H9 (cell line): ENCODE measurements around the gene LHFPL6. TPM values are rescaled to one million over a fixed set of nuclear protein-coding genes. Genes with fewer than 3 reads are reported as not detected.

Experiments used
- DNase-seq: peaks from one replicate; pipeline ENCODE4 v3.0.0-alpha.2; 2017
- H2AFZ ChIP-seq: one replicate; pipeline ENCODE4 v1.6.1; 2013; ENCODE audit warnings: mild to moderate bottlenecking, low read length, control low read depth, moderate library complexity
- H2AK5ac ChIP-seq: 2 replicates; pipeline ENCODE4 v1.6.1; 2013; ENCODE audit warnings: low read length, control low read depth, mixed read lengths; ENCODE audit not compliant: insufficient read length
- H2BK120ac ChIP-seq: one replicate; pipeline ENCODE4 v1.6.1; 2013; ENCODE audit warnings: low read depth, mild to moderate bottlenecking, low read length, control low read depth, inconsistent platforms; ENCODE audit not compliant: poor library complexity, severe bottlenecking
- H2BK12ac ChIP-seq: 2 replicates; pipeline ENCODE4 v1.6.1; 2013; ENCODE audit warnings: low read length, control low read depth, mixed read lengths, low read depth; ENCODE audit not compliant: insufficient read length
- H2BK15ac ChIP-seq: 2 replicates; pipeline ENCODE4 v1.6.1; 2013; ENCODE audit warnings: low read depth, low read length, control low read depth
- H2BK20ac ChIP-seq: one replicate; pipeline ENCODE4 v1.6.1; 2013; ENCODE audit warnings: low read depth, mild to moderate bottlenecking, low read length, control low read depth, inconsistent platforms; ENCODE audit not compliant: poor library complexity, severe bottlenecking
- H2BK5ac ChIP-seq: 2 replicates; pipeline ENCODE4 v1.6.1; 2013; ENCODE audit warnings: low read length, control low read depth, mixed read lengths; ENCODE audit not compliant: insufficient read length
- H3K14ac ChIP-seq: 2 replicates; pipeline ENCODE4 v1.6.1; 2013; ENCODE audit warnings: low read length, control low read depth; ENCODE audit not compliant: insufficient read depth
- H3K18ac ChIP-seq: 2 replicates; pipeline ENCODE4 v1.6.1; 2013; ENCODE audit warnings: low read depth, mild to moderate bottlenecking, mixed read lengths, low read length, control low read depth; ENCODE audit not compliant: insufficient read length
- H3K23ac ChIP-seq: 2 replicates; pipeline ENCODE4 v1.6.1; 2013; ENCODE audit warnings: low read length, control low read depth, mixed read lengths, low read depth; ENCODE audit not compliant: insufficient read length
- H3K23me2 ChIP-seq: 2 replicates; pipeline ENCODE4 v1.6.1; 2013; ENCODE audit warnings: low read depth, mild to moderate bottlenecking, mixed read lengths, low read length, control low read depth; ENCODE audit not compliant: insufficient read length, poor library complexity, severe bottlenecking
- H3K27ac ChIP-seq: 2 replicates; pipeline ENCODE4 v1.5.1; 2013; ENCODE audit warnings: low read length, control low read depth, mixed read lengths, low read depth; ENCODE audit not compliant: insufficient read length
- H3K27me3 ChIP-seq: 2 replicates; pipeline ENCODE4 v1.6.1; 2013; ENCODE audit warnings: low read length, control low read depth, inconsistent platforms; ENCODE audit not compliant: insufficient read depth
- H3K4ac ChIP-seq: 2 replicates; pipeline ENCODE4 v1.6.1; 2013; ENCODE audit warnings: low read depth, mild to moderate bottlenecking, control low read depth, inconsistent platforms, low read length, moderate library complexity
- H3K4me1 ChIP-seq: 2 replicates; pipeline ENCODE4 v1.6.1; 2013; ENCODE audit warnings: low read length, control low read depth, inconsistent platforms; ENCODE audit not compliant: insufficient read depth
- H3K4me2 ChIP-seq: 2 replicates; pipeline ENCODE4 v1.6.1; 2013; ENCODE audit warnings: low read length, control low read depth, mixed read lengths; ENCODE audit not compliant: insufficient read length, insufficient read depth
- H3K56ac ChIP-seq: 2 replicates; pipeline ENCODE4 v1.6.1; 2013; ENCODE audit warnings: low read depth, mild to moderate bottlenecking, mixed read lengths, low read length, control low read depth; ENCODE audit not compliant: insufficient read length
- H3K79me1 ChIP-seq: 2 replicates; pipeline ENCODE4 v1.6.1; 2013; ENCODE audit warnings: low read depth, mild to moderate bottlenecking, moderate library complexity, low read length, control low read depth, inconsistent platforms; ENCODE audit not compliant: insufficient read depth, poor library complexity, severe bottlenecking
- H3K79me2 ChIP-seq: 2 replicates; pipeline ENCODE4 v1.6.1; 2013; ENCODE audit warnings: low read length, control low read depth, inconsistent platforms; ENCODE audit not compliant: insufficient read depth
- H3K9ac ChIP-seq: 2 replicates; pipeline ENCODE4 v1.6.1; 2013; ENCODE audit warnings: low read length, control low read depth, mixed read lengths; ENCODE audit not compliant: insufficient read length; ENCODE audit errors: extremely low read depth
- H3K9me3 ChIP-seq: one replicate; pipeline ENCODE4 v1.6.1; 2013; ENCODE audit warnings: low read depth, low read length, inconsistent platforms; ENCODE audit not compliant: control insufficient read depth
- H3T11ph ChIP-seq: one replicate; pipeline ENCODE4 v1.6.1; 2013; ENCODE audit warnings: mild to moderate bottlenecking, low read length, control low read depth, inconsistent platforms
- H4K20me1 ChIP-seq: one replicate; pipeline ENCODE4 v1.6.1; 2013; ENCODE audit not compliant: control insufficient read depth, insufficient read length, insufficient read depth
- H4K5ac ChIP-seq: 2 replicates; pipeline ENCODE4 v1.6.1; 2013; ENCODE audit warnings: low read depth, mild to moderate bottlenecking, mixed read lengths, low read length, control low read depth; ENCODE audit not compliant: insufficient read length
- H4K8ac ChIP-seq: replicated peaks from 2 replicates; pipeline ENCODE4 v1.6.1; 2013; ENCODE audit warnings: low read length, control low read depth, mixed read lengths, low read depth; ENCODE audit not compliant: insufficient read length
- H4K91ac ChIP-seq: 2 replicates; pipeline ENCODE4 v1.6.1; 2013; ENCODE audit warnings: low read depth, mild to moderate bottlenecking, moderate library complexity, mixed read lengths, low read length, control low read depth; ENCODE audit not compliant: insufficient read length
- H3K27ac Mint-ChIP-seq, 3 experiments: 2 replicates in 2 of 3; 3 replicates in 1 of 3; pipeline ENCODE4 v1.8.0; 2020 to 2021; ENCODE audit warnings: mixed read lengths in 3 of 3, mild to moderate bottlenecking in 1 of 3, moderate library complexity in 1 of 3
- H3K27me3 Mint-ChIP-seq: 2 replicates; pipeline ENCODE4 v1.8.0; 2021; ENCODE audit warnings: low read depth, mild to moderate bottlenecking, moderate library complexity, mixed read lengths
- H3K36me3 Mint-ChIP-seq, 3 experiments: 2 replicates in 2 of 3; 3 replicates in 1 of 3; pipeline ENCODE4 v1.8.0; 2020 to 2021; ENCODE audit warnings: low read depth in 3 of 3, mixed read lengths in 3 of 3; ENCODE audit not compliant: insufficient read depth in 1 of 3
- H3K4me1 Mint-ChIP-seq, 2 experiments: 2 replicates each; pipeline ENCODE4 v1.8.0; 2020; ENCODE audit warnings: mixed read lengths in 2 of 2
- H3K4me3 Mint-ChIP-seq, 2 experiments: 2 replicates in 1 of 2; 3 replicates in 1 of 2; pipeline ENCODE4 v1.8.0; 2020 to 2021; ENCODE audit warnings: mild to moderate bottlenecking in 2 of 2, mixed read lengths in 2 of 2, moderate library complexity in 1 of 2
- H3K9me3 Mint-ChIP-seq, 2 experiments: 2 replicates in 1 of 2; 3 replicates in 1 of 2; pipeline ENCODE4 v1.8.0; 2020; ENCODE audit warnings: mild to moderate bottlenecking in 2 of 2, mixed read lengths in 2 of 2, moderate library complexity in 1 of 2
- CTCF ChIP-seq: fragments of 200-600 bp; sonication (generic); conservative IDR thresholded peaks from 3 replicates; pipeline ENCODE4 v1.8.0; 2021; ENCODE audit warnings: antibody characterized with exemption, mild to moderate bottlenecking
- total RNA-seq: library from RNA; stranded (reverse); gene quantifications from 2 replicates; pipeline ENCODE4 v1.2.1, GENCODE V29; 2021

LHFPL6 gene
- total RNA-seq, 1 experiment from 2014 or later = 3.5 TPM

GRCh38 chr13:39403106-39403505, 199.9 kb downstream of the LHFPL6 start:
- no peaks in the 10 kb centered on the region for H3K79me1 ChIP-seq
- no peaks in the 10 kb centered on the region for H3K9me3 ChIP-seq
- H3K4me1 ChIP-seq = peaks cover 7% of the 10 kb centered on the region; the same call in 1 of the 2 replicates
- H3K4me2 ChIP-seq = no peak overlapping the region
- Mint-ChIP-seq H3K4me3 (no peak overlapping the region), H3K4me1 (peaks cover 22 to 25% of the 10 kb centered on the region in 2 experiments), H3K9me3 (no peaks in the 10 kb centered on the region), H3K36me3 (no peaks in the 10 kb centered on the region), H3K27me3 (peaks cover 30% of the 10 kb centered on the region), H3K27ac (no peak overlapping the region; a peak in 1 of 7 replicates)
- H3K27me3 ChIP-seq = no peaks in the 10 kb centered on the region; the same call in 1 of the 2 replicates
- H3K14ac ChIP-seq = no peak overlapping the region
- no peak for DNase-seq
- no peak overlapping the region for H3K27ac ChIP-seq
- no peak overlapping the region for H3K23ac ChIP-seq
- H4K5ac ChIP-seq = no peak overlapping the region
- H3K23me2 ChIP-seq = no peaks in the 10 kb centered on the region
- H2BK12ac ChIP-seq = no peak overlapping the region
- H3K79me2 ChIP-seq = no peaks in the 10 kb centered on the region
- no peak overlapping the region for H4K91ac ChIP-seq
- H3T11ph ChIP-seq = no peak overlapping the region
- H2BK15ac ChIP-seq = no peak overlapping the region
- no peaks in the 10 kb centered on the region for H4K20me1 ChIP-seq
- no peak overlapping the region for H3K9ac ChIP-seq
- H3K56ac ChIP-seq = no peak overlapping the region
- H4K8ac ChIP-seq = no peak overlapping the region
- H3K4ac ChIP-seq = no peak overlapping the region
- H3K18ac ChIP-seq = no peak overlapping the region
- H2BK20ac ChIP-seq = no peak overlapping the region
- H2AFZ ChIP-seq = no peak overlapping the region
- TF ChIP-seq CTCF = no peak
- H2BK5ac ChIP-seq = no peak overlapping the region
- H2BK120ac ChIP-seq = no peak overlapping the region
- no peak overlapping the region for H2AK5ac ChIP-seq
